Natural killer cell (primary cell): Measurements from ENCODE around the gene ADAM19. TPM values are rescaled to one million over a fixed set of nuclear protein-coding genes. Genes with fewer than 3 reads are reported as not detected.
A peak's percentile ranks its signal among the peaks of the same experiment; 100 is the strongest.

Experiments used
- ATAC-seq, 3 donors: fragments of 150-1000 bp in 2 of 3; fragments of 200-7000 bp in 1 of 3; cut with Tn5 transposase; 1 replicate in 1 of 3; 2 replicates in 2 of 3; pipeline ENCODE4 v1.10.0; 2021; ENCODE audit warnings: mild to moderate bottlenecking in 2 of 3, moderate library complexity in 2 of 3
- DNase-seq, 2 donors: peaks; one replicate each; pipeline versions ENCODE4 v3.0.0 to v3.0.0-alpha.2; 2013 to 2021; ENCODE audit warnings: mixed read lengths in 1 of 2
- H3K27ac ChIP-seq: one replicate; pipeline ENCODE4 v1.5.1; 2013; ENCODE audit warnings: mild to moderate bottlenecking, low read length
- H3K27me3 ChIP-seq: one replicate; pipeline ENCODE4 v1.6.1; 2013; ENCODE audit warnings: low read length; ENCODE audit not compliant: control insufficient read depth, insufficient read depth
- H3K36me3 ChIP-seq: one replicate; pipeline ENCODE4 v1.6.1; 2013; ENCODE audit warnings: low read length; ENCODE audit not compliant: control insufficient read depth, insufficient read depth
- H3K4me1 ChIP-seq: one replicate; pipeline ENCODE4 v1.6.1; 2013; ENCODE audit warnings: low read length; ENCODE audit not compliant: control insufficient read depth, insufficient read depth
- H3K4me3 ChIP-seq: one replicate; pipeline ENCODE4 v1.5.1; 2013; ENCODE audit warnings: low read length
- H3K9me3 ChIP-seq: one replicate; pipeline ENCODE4 v1.6.1; 2013; ENCODE audit warnings: low read length; ENCODE audit not compliant: control insufficient read depth, insufficient read depth
- H3K27ac Mint-ChIP-seq, 2 donors: one replicate each; pipeline ENCODE4 v1.8.0; 2022; ENCODE audit warnings: mild to moderate bottlenecking in 2 of 2, mixed read lengths in 2 of 2, moderate library complexity in 1 of 2
- H3K27me3 Mint-ChIP-seq, 2 donors: one replicate each; pipeline ENCODE4 v1.8.0; 2022; ENCODE audit warnings: low read depth in 2 of 2, mixed read lengths in 2 of 2
- H3K36me3 Mint-ChIP-seq: one replicate; pipeline ENCODE4 v1.8.0; 2022; ENCODE audit warnings: mixed read lengths
- H3K4me1 Mint-ChIP-seq, 2 donors: one replicate each; pipeline ENCODE4 v1.8.0; 2022; ENCODE audit warnings: mixed read lengths in 2 of 2
- H3K4me3 Mint-ChIP-seq: one replicate; pipeline ENCODE4 v1.8.0; 2022; ENCODE audit warnings: mild to moderate bottlenecking, moderate library complexity, mixed read lengths
- H3K9me3 Mint-ChIP-seq, 2 donors: one replicate each; pipeline ENCODE4 v1.8.0; 2022; ENCODE audit warnings: mixed read lengths in 2 of 2
- WGBS: methylation state at CpG from one replicate; pipeline ENCODE4 v1.1.7; 2013; ENCODE audit warnings: missing lambda C conversion rate; ENCODE audit not compliant: insufficient coverage; 5-methylcytosine and 5-hydroxymethylcytosine counted together
- intact Hi-C: fragments of 100-400 bp; cut with micrococcal nuclease; formaldehyde crosslinking; loops from one replicate; pipeline ENCODE4 v1.14.2; 2022
- total RNA-seq, 4 donors: library from RNA; stranded (reverse); fragments of 120-200 nt in 1 of 4; gene quantifications; one replicate each; pipeline versions ENCODE4 v1.2.3 to v1.2.4, GENCODE V29; 2013 to 2022
- TF ChIP-seq, protein P1 (sequence below): fragments of 200-600 bp; IDR thresholded peaks from one replicate; pipeline ENCODE4 v1.8.0; 2022; ENCODE audit warnings: antibody characterized with exemption

ADAM19 gene
- total RNA-seq, 3 donors from 2014 or later (not counting 1 experiment from before 2014, with no cell fraction given): 1.2 to 28.0 (median 4.7) TPM

DNA sequence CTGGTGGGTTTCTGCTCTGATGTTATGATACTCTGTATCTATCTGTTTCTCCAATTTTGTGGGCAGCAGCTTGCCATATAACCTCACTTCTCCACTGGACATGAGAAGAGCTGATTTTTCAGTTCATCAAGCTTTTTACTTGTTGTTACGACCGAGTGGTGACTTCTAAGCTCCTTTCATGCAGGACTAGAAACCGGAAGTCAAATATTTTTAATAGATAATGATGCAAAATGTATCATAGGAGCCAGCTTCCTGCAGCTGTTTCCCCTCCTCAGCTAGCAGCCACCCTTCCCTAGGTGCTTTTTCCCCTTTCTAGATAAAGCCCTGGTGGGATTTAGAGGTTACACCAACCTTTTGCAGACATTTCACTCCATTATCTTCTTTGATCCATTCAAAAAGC, 17.0 kb upstream of the ADAM19 start:
- Mint-ChIP-seq H3K9me3 (no peaks in the 10 kb centered on the region), H3K4me3 (no peak overlapping the region), H3K4me1 (peaks cover 28 to 31% of the 10 kb centered on the region in 2 donors), H3K27me3 (peaks cover 10 to 21% of the 10 kb centered on the region in 2 donors), H3K27ac (no peak overlapping the region), H3K36me3 (no peaks in the 10 kb centered on the region)
- no peak for DNase-seq
- Histone ChIP-seq H3K4me3 (no peak overlapping the region), H3K27me3 (no peaks in the 10 kb centered on the region), H3K36me3 (no peaks in the 10 kb centered on the region), H3K4me1 (peaks cover 14% of the 10 kb centered on the region), H3K9me3 (no peaks in the 10 kb centered on the region), H3K27ac (peak overlapping the region; percentile 82)
- no peak for ATAC-seq
- TF ChIP-seq, protein P1, sequence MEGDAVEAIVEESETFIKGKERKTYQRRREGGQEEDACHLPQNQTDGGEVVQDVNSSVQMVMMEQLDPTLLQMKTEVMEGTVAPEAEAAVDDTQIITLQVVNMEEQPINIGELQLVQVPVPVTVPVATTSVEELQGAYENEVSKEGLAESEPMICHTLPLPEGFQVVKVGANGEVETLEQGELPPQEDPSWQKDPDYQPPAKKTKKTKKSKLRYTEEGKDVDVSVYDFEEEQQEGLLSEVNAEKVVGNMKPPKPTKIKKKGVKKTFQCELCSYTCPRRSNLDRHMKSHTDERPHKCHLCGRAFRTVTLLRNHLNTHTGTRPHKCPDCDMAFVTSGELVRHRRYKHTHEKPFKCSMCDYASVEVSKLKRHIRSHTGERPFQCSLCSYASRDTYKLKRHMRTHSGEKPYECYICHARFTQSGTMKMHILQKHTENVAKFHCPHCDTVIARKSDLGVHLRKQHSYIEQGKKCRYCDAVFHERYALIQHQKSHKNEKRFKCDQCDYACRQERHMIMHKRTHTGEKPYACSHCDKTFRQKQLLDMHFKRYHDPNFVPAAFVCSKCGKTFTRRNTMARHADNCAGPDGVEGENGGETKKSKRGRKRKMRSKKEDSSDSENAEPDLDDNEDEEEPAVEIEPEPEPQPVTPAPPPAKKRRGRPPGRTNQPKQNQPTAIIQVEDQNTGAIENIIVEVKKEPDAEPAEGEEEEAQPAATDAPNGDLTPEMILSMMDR: no peak
- intact Hi-C loops: no loop called here
- WGBS: 17% methylated on average over 3 of the region's 3 CpGs

DNA sequence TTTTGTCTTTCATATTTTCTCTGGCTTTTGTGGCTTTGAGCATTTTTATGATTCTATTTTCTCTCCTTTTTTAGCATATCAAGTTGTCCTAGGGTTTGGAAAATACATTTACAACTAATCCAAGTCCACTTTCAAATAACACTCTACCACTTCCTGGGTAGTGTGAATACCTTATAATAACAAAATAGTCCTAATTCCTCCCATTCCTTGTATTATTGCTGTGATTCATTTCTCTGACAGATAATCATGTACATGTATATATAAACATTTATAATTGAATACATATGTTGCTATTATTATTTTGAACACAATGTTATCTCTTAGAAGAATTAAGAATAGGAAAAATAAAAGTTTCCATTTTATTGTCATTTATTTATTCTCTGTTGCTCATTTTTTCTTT, 14.9 kb upstream of the ADAM19 start:
- no peak overlapping the region for H3K27ac ChIP-seq
- H3K4me3 ChIP-seq: no peak overlapping the region
- ATAC-seq (no peak), DNase-seq (no peak)
- no peak overlapping the region for H3K27ac Mint-ChIP-seq
- peaks cover 10 to 16% of the 10 kb centered on the region in 2 donors for H3K4me1 Mint-ChIP-seq
- no peak overlapping the region for H3K4me3 Mint-ChIP-seq
- no peaks in the 10 kb centered on the region for H3K27me3 ChIP-seq
- H3K36me3 Mint-ChIP-seq: no peaks in the 10 kb centered on the region
- H3K27me3 Mint-ChIP-seq: peaks cover 10 to 21% of the 10 kb centered on the region in 2 donors
- H3K9me3 Mint-ChIP-seq: no peaks in the 10 kb centered on the region
- no peaks in the 10 kb centered on the region for H3K9me3 ChIP-seq
- H3K36me3 ChIP-seq: no peaks in the 10 kb centered on the region
- TF ChIP-seq, protein P1: no peak
- intact Hi-C loops: no loop called here
- peaks cover 7% of the 10 kb centered on the region for H3K4me1 ChIP-seq

DNA sequence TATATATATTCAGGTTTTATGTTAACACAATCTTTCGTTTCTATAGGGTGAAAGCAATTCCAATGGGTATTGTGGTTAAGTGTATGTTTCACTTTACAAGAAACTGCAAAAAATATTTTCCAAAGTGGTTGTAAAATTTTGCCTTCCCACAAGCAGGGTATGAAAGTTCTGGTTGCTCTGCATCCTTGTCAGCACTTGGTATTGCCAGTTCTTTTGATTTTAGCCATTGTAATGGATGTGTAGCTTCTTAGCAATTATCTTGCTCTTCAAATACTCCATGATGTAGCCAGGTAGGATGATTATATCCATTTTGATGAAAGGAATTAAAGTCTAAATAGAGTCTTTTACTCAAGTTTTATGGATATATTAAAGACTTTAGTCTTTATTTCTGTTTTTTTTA, 9.1 kb upstream of the ADAM19 start:
- H3K4me3 Mint-ChIP-seq: no peak overlapping the region
- H3K27me3 ChIP-seq: no peaks in the 10 kb centered on the region
- no CpG with 5 or more reads among the region's 1 CpG for WGBS
- DNase-seq (no peak), ATAC-seq (no peak)
- no peaks in the 10 kb centered on the region for H3K4me1 ChIP-seq
- H3K9me3 ChIP-seq: no peaks in the 10 kb centered on the region
- H3K9me3 Mint-ChIP-seq: no peaks in the 10 kb centered on the region
- intact Hi-C loops: no loop called here
- peaks cover 0 to under 1% of the 10 kb centered on the region in 2 donors for H3K27me3 Mint-ChIP-seq
- no peaks in the 10 kb centered on the region for H3K36me3 ChIP-seq
- H3K27ac Mint-ChIP-seq: no peak overlapping the region
- no peak overlapping the region for H3K27ac ChIP-seq
- H3K4me3 ChIP-seq: no peak overlapping the region
- H3K36me3 Mint-ChIP-seq: no peaks in the 10 kb centered on the region
- H3K4me1 Mint-ChIP-seq: no peaks in the 10 kb centered on the region
- TF ChIP-seq, protein P1: no peak
